ENCODE data around the gene TPBG. TPM values are rescaled to one million over a fixed set of nuclear protein-coding genes. Genes with fewer than 3 reads are reported as not detected.

Gene TPBG
- total RNA-seq, 1 experiment from 2014 or later, result 43.0 TPM

DNA sequence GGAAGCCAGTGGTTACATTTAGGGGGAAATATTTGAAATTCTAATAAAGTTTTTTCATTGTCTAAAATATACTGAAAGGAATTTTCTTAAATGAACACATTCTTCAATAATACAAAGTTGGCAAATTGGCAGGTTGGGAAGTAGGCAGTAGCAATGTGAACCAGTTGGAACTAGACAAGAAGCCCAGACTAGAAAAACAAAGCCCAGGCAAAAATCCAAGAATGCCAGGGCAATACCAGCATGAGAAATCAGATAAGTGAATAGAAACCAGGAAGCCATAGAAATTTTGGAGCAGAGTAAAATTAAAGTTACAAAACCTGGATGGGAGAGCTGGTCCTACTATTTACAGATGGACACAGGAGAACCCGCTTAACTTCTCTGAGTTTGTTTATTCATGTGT is 52.2 kb downstream of the TPBG start:
- ChIA-PET CTCF (no interaction called here), POLR2A (ENCODE audit: unreplicated experiment) (no interaction called here)
- intact Hi-C loops (cut with micrococcal nuclease), result no loop called here
- Histone ChIP-seq H3K27ac (ENCODE audit: low read length) (no peak overlapping the region), H3K4me1 (ENCODE audit: insufficient read depth, low read length) (peaks cover 24% of the 10 kb centered on the region), H3K79me2 (ENCODE audit: low read length) (no peaks in the 10 kb centered on the region), H3K9me2 (replicated peaks; ENCODE audit: low read length) (no peaks in the 10 kb centered on the region), H3K9me3 (ENCODE audit: low read length) (no peaks in the 10 kb centered on the region), H3K4me3 (ENCODE audit: low read length) (no peak overlapping the region), H2AFZ (ENCODE audit: low read length) (no peak overlapping the region), H3K4me2 (ENCODE audit: low read length) (no peak overlapping the region), H4K20me1 (ENCODE audit: low read length) (no peaks in the 10 kb centered on the region), H3K27me3 (ENCODE audit: low read length) (no peaks in the 10 kb centered on the region), H3K36me3 (ENCODE audit: low read depth, low read length) (no peaks in the 10 kb centered on the region), H3K9ac (ENCODE audit: low read length) (no peak overlapping the region), H3F3A (ENCODE audit: low read length, unreplicated experiment) (no peaks in the 10 kb centered on the region)
- DNase-seq, result peak; percentile 32
- TF ChIP-seq EZH2 (IDR thresholded peaks at IDR 0.05; ENCODE audit: low read length, unreplicated experiment) (no peak), EZH2phosphoT487 (IDR thresholded peaks at IDR 0.05; ENCODE audit: borderline replicate concordance, low read length) (no peak)
- TF ChIP-seq, protein P1, sequence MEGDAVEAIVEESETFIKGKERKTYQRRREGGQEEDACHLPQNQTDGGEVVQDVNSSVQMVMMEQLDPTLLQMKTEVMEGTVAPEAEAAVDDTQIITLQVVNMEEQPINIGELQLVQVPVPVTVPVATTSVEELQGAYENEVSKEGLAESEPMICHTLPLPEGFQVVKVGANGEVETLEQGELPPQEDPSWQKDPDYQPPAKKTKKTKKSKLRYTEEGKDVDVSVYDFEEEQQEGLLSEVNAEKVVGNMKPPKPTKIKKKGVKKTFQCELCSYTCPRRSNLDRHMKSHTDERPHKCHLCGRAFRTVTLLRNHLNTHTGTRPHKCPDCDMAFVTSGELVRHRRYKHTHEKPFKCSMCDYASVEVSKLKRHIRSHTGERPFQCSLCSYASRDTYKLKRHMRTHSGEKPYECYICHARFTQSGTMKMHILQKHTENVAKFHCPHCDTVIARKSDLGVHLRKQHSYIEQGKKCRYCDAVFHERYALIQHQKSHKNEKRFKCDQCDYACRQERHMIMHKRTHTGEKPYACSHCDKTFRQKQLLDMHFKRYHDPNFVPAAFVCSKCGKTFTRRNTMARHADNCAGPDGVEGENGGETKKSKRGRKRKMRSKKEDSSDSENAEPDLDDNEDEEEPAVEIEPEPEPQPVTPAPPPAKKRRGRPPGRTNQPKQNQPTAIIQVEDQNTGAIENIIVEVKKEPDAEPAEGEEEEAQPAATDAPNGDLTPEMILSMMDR (conservative IDR thresholded peaks at IDR 0.05; ENCODE audit: low read depth, low read length), result no peak
- BruUV-seq (replicated peaks), result no TSS peak
- ATAC-seq, result no peak

DNA sequence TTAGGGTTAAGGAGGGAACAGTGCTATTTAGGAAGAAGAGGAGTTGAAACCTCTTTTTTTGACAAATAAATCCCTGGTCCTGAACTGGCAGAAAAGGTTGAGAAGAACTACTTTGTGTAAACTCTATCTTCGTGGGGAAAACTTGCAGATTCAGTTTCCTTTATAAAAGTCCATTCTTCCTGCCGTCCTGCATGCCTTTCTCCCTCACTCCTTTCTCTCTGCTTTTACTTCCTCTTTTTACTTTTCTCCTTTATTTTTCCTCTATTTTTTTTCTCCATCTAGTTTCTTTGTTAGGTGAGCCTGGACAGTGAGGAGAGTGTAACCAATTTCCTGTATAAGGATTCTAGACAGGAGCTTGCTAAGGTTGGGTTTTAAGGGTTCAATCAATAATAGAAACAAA is 52.7 kb downstream of the TPBG start:
- ATAC-seq (no peak), DNase-seq (no peak)
- no TSS peak for BruUV-seq (replicated peaks)
- H4K20me1 ChIP-seq (ENCODE audit: low read length), result no peaks in the 10 kb centered on the region
- no peaks in the 10 kb centered on the region for H3K36me3 ChIP-seq (ENCODE audit: low read depth, low read length)
- H3F3A ChIP-seq (ENCODE audit: low read length, unreplicated experiment), result no peaks in the 10 kb centered on the region
- H3K4me2 ChIP-seq (ENCODE audit: low read length), result no peak overlapping the region
- intact Hi-C loops (cut with micrococcal nuclease), result no loop called here
- H2AFZ ChIP-seq (ENCODE audit: low read length), result no peak overlapping the region
- no peak overlapping the region for H3K27ac ChIP-seq (ENCODE audit: low read length)
- ChIA-PET POLR2A (ENCODE audit: unreplicated experiment) (interaction anchor here (0.6 kb wide), 1 partner anchor 79 kb away, joined by 4 read pairs; no protein-coding TSS in a partner anchor), CTCF (no interaction called here)
- TF ChIP-seq, protein P1 (conservative IDR thresholded peaks at IDR 0.05; ENCODE audit: low read depth, low read length), result no peak
- TF ChIP-seq EZH2phosphoT487 (IDR thresholded peaks at IDR 0.05; ENCODE audit: borderline replicate concordance, low read length), result no peak
- no peak for TF ChIP-seq EZH2 (IDR thresholded peaks at IDR 0.05; ENCODE audit: low read length, unreplicated experiment)
- peaks cover 18% of the 10 kb centered on the region for H3K4me1 ChIP-seq (ENCODE audit: insufficient read depth, low read length)
- H3K4me3 ChIP-seq (ENCODE audit: low read length), result no peak overlapping the region
- no peaks in the 10 kb centered on the region for H3K79me2 ChIP-seq (ENCODE audit: low read length)
- H3K9ac ChIP-seq (ENCODE audit: low read length), result no peak overlapping the region
- no peaks in the 10 kb centered on the region for H3K27me3 ChIP-seq (ENCODE audit: low read length)
- no peaks in the 10 kb centered on the region for H3K9me2 ChIP-seq (replicated peaks; ENCODE audit: low read length)
- H3K9me3 ChIP-seq (ENCODE audit: low read length), result no peaks in the 10 kb centered on the region

Other genes starting within 250 kb of the TPBG start
- gene IBTK, start 116.1 kb upstream of the TPBG start, total RNA-seq (2014; rRNA removed), result 17.2 and 20.0 TPM in 2 replicates